Vagina (tissue), 2 donors: ENCODE results near the gene PCP4. TPM values are rescaled to one million over a fixed set of nuclear protein-coding genes. Genes with fewer than 3 reads are reported as not detected.

Experiments used
- DNase-seq, 2 donors: peaks; one replicate each; pipeline ENCODE4 v3.0.0-alpha.2; 2017; ENCODE audit errors: extremely low spot score in 2 of 2
- H3K27ac ChIP-seq: fragments of 200-600 bp; sonication (generic); one replicate; pipeline ENCODE4 v1.5.1; 2019
- H3K27me3 ChIP-seq: fragments of 200-600 bp; sonication (generic); one replicate; pipeline ENCODE4 v1.5.1; 2019
- H3K36me3 ChIP-seq, 2 donors: fragments of 200-600 bp; sonication (generic); one replicate each; pipeline ENCODE4 v1.5.1; 2017 to 2019
- H3K4me1 ChIP-seq: fragments of 200-600 bp; sonication (generic); one replicate; pipeline ENCODE4 v1.5.1; 2019
- H3K4me3 ChIP-seq, 2 donors: fragments of 200-600 bp; sonication (generic); 1 replicate in 1 of 2; 2 replicates in 1 of 2; pipeline ENCODE4 v1.5.1; 2016 to 2019
- H3K9me3 ChIP-seq: fragments of 200-600 bp; sonication (generic); one replicate; pipeline ENCODE4 v1.5.1; 2019
- CTCF ChIP-seq, 3 experiments: fragments of 450-650 bp in 2 of 3; fragments of 200-600 bp in 1 of 3; sonication (generic) in 1 of 3; IDR thresholded peaks; one replicate each; pipeline ENCODE4 v1.5.1; 2017 to 2019; ENCODE audit warnings: antibody characterized with exemption in 3 of 3, mild to moderate bottlenecking in 2 of 3, moderate library complexity in 2 of 3
- POLR2A ChIP-seq, 2 donors: fragments of 450-650 bp; IDR thresholded peaks; one replicate each; pipeline ENCODE4 v1.6.1; 2017; ENCODE audit warnings: antibody characterized with exemption in 2 of 2, mild to moderate bottlenecking in 2 of 2, moderate library complexity in 2 of 2
- POLR2AphosphoS5 ChIP-seq, 2 donors: sonication (generic); formaldehyde crosslinking; IDR thresholded peaks; one replicate each; pipeline ENCODE4 v1.9.0; 2017; ENCODE audit warnings: antibody characterized with exemption in 2 of 2, mild to moderate bottlenecking in 2 of 2, low read depth in 1 of 2; ENCODE audit not compliant: insufficient read depth in 1 of 2
- intact Hi-C: fragments of 100-400 bp; cut with DNase I; formaldehyde crosslinking; loops from one replicate; pipeline ENCODE4 v1.15.1; 2023
- total RNA-seq: library from RNA; depleted of rRNA; stranded (reverse); fragments of >200 nt; gene quantifications from one replicate; pipeline ENCODE4 v1.2.3, GENCODE V29; 2016

Gene PCP4
- total RNA-seq, 1 donor from 2014 or later, result 174 TPM

DNA sequence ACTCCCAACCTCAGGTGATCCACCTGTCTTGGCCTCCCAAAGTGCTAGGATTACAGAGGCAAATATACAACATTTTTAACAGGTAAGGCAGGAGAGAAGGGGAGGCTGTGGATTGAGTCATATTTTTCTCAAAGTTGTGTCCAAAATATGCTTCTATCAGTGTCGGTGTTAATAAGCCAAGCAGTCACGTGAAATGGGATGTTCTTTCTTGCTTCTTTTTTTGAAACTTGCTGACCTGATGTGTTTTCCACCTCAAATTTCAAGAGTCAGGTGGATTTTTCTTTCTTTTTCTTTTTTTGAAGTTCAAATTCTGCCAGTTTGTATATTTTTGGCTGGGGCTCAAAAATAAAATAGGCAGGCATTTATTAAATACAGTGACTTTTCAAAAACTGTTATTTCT lies 91.5 kb downstream of the PCP4 start:
- TF ChIP-seq CTCF (IDR thresholded peaks at IDR 0.05) (no peak), POLR2AphosphoS5 (IDR thresholded peaks at IDR 0.05; ENCODE audit: insufficient read depth in 1 of 2, low read depth in 1 of 2) (no peak), POLR2A (IDR thresholded peaks at IDR 0.05) (no peak)
- Histone ChIP-seq H3K9me3 (no peaks in the 10 kb centered on the region), H3K4me1 (no peaks in the 10 kb centered on the region), H3K4me3 (no peak overlapping the region), H3K36me3 (no peaks in the 10 kb centered on the region), H3K27ac (no peak overlapping the region), H3K27me3 (no peaks in the 10 kb centered on the region)
- no peak for DNase-seq
- intact Hi-C loops, result no loop called here

DNA sequence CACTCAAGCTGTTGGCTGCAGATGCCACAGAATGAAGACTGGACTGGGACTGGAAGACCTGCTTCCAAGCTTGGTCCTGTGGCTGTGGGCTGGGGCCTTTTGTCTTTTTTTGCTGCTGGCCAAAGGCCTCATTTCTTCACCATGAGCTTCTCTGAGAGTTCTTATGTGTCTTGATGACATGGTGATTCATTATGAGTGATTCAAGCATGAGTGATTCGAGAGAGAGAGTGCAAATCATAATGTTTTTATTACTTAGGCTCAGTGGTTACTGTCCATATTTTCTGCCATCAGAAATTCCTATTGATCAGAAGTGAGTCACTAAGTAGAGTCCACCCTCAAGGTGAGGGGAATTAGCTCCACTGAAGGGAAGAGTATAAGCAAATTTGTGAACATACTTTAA lies 94.0 kb downstream of the PCP4 start:
- Histone ChIP-seq H3K4me3 (no peak overlapping the region), H3K4me1 (no peaks in the 10 kb centered on the region), H3K36me3 (no peaks in the 10 kb centered on the region), H3K27ac (no peak overlapping the region), H3K27me3 (no peaks in the 10 kb centered on the region), H3K9me3 (no peaks in the 10 kb centered on the region)
- intact Hi-C loops, result no loop called here
- no peak for DNase-seq
- TF ChIP-seq POLR2A (IDR thresholded peaks at IDR 0.05), result no peak
- no peak for TF ChIP-seq POLR2AphosphoS5 (IDR thresholded peaks at IDR 0.05; ENCODE audit: insufficient read depth in 1 of 2, low read depth in 1 of 2)
- no peak for TF ChIP-seq CTCF (IDR thresholded peaks at IDR 0.05)

DNA sequence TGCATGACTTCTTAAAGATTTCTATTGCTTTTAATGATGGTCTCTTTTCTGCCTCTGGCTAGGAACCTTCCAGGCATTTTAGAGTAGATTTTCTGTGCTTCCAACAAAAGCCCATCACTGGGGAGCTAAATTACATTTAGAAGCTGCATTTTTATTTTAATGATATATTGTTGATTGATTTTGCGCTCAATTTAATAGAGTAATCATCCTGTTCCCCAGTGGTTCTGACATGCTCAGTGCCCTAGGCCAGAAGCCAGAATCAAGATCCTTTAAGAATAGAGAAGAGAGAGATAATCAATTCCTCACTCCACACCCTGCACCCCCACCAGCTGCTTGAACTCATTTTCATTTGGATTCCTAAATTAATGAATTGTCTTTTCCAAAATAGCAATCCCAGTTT lies 97.8 kb downstream of the PCP4 start:
- no peak for TF ChIP-seq CTCF (IDR thresholded peaks at IDR 0.05)
- no peak for TF ChIP-seq POLR2A (IDR thresholded peaks at IDR 0.05)
- no peak for TF ChIP-seq POLR2AphosphoS5 (IDR thresholded peaks at IDR 0.05; ENCODE audit: insufficient read depth in 1 of 2, low read depth in 1 of 2)
- intact Hi-C loops, result no loop called here
- Histone ChIP-seq H3K9me3 (no peaks in the 10 kb centered on the region), H3K27ac (no peak overlapping the region), H3K36me3 (no peaks in the 10 kb centered on the region), H3K4me3 (no peak overlapping the region), H3K27me3 (no peaks in the 10 kb centered on the region), H3K4me1 (no peaks in the 10 kb centered on the region)
- DNase-seq, result no peak

GRCh38 chr21:39966786-39967185 lies 99.5 kb downstream of the PCP4 start:
- Histone ChIP-seq H3K36me3 (no peaks in the 10 kb centered on the region), H3K4me1 (no peaks in the 10 kb centered on the region), H3K9me3 (no peaks in the 10 kb centered on the region), H3K27me3 (no peaks in the 10 kb centered on the region), H3K27ac (no peak overlapping the region), H3K4me3 (no peak overlapping the region)
- TF ChIP-seq CTCF (IDR thresholded peaks at IDR 0.05) (no peak), POLR2A (IDR thresholded peaks at IDR 0.05) (no peak), POLR2AphosphoS5 (IDR thresholded peaks at IDR 0.05; ENCODE audit: insufficient read depth in 1 of 2, low read depth in 1 of 2) (no peak)
- intact Hi-C loops, result no loop called here
- DNase-seq, result no peak

GRCh38 chr21:39968010-39968409 lies 100.8 kb downstream of the PCP4 start:
- H3K9me3 ChIP-seq, result no peaks in the 10 kb centered on the region
- H3K27ac ChIP-seq, result no peak overlapping the region
- no peaks in the 10 kb centered on the region for H3K27me3 ChIP-seq
- no peaks in the 10 kb centered on the region for H3K4me1 ChIP-seq
- no peak for DNase-seq
- no peaks in the 10 kb centered on the region for H3K36me3 ChIP-seq
- no peak for TF ChIP-seq POLR2AphosphoS5 (IDR thresholded peaks at IDR 0.05; ENCODE audit: insufficient read depth in 1 of 2, low read depth in 1 of 2)
- TF ChIP-seq CTCF (IDR thresholded peaks at IDR 0.05), result no peak
- no peak for TF ChIP-seq POLR2A (IDR thresholded peaks at IDR 0.05)
- intact Hi-C loops, result no loop called here
- H3K4me3 ChIP-seq, result no peak overlapping the region
